ENCODE data around the gene TIAM2. TPM values are rescaled to one million over a fixed set of nuclear protein-coding genes. Genes with fewer than 3 reads are reported as not detected.
A peak's percentile ranks its signal among the peaks of the same experiment; 100 is the strongest.

Gene TIAM2
- total and polyA plus RNA-seq, 8 donors = 1.1 to 44.2 (median 5.5) TPM

GRCh38 chr6:155050311-155050710, 55.2 kb downstream of the TIAM2 start:
- no peaks in the 10 kb centered on the region for H3K9me3 ChIP-seq

DNA sequence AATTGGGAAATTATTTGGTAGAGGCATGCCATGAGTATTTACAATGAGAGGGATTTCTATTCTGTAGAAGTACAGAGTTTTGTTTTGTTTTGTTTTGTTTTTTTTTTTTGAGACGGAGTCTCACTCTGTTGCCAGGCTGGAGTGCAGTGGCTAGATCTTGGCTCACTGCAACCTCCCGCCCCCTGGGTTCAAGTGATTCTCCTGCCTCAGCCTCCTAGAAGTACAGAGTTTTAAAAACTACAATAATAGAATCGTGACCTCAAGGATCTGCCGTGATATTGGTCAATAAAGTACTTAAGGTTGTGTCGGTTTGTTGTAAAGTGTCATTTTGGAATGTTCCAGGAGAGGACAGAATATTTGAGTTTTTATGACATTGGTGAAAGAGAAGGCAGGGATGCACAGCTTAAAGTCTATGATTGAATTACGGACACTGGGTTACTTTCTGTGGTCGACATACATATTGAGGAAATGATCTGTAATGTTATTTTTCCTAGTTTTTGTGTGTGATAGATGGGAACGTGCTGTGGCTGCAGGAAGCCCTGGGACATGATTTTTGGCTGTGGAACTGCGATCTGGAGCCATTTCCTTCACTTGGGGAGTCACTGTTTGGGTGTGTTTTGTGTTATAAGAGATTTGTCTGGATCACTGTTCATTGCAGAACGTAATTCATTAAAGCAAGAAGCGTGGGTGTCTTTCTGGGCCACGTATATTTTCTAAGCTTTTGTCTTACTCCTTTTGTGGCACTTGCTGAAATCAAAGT, 59.6 kb downstream of the TIAM2 start:
- Histone ChIP-seq H3K4me1 (no peaks in the 10 kb centered on the region), H3K36me3 (no peaks in the 10 kb centered on the region), H3K9me3 (no peaks in the 10 kb centered on the region), H3K27me3 (no peaks in the 10 kb centered on the region), H3K27ac (no peak overlapping the region), H3K4me3 (no peak overlapping the region)
- WGBS, 5 donors = 73 to 81% (median 74%) methylated on average over 12 of the region's 12 CpGs
- peak in 1 of 2 donors; percentile 39 for DNase-seq
- TF ChIP-seq POLR2AphosphoS5 (IDR thresholded peaks at IDR 0.05) (no peak), CTCF (IDR thresholded peaks at IDR 0.05) (no peak), EP300 (IDR thresholded peaks at IDR 0.05) (no peak), POLR2A (IDR thresholded peaks at IDR 0.05) (no peak)
- intact Hi-C loops (cut with DNase I; ENCODE audit: low total_unique reads) = no loop called here

More at GRCh38 chr6:155050311-155050710, 55.2 kb downstream of the TIAM2 start:
- H3K27ac ChIP-seq = no peak overlapping the region
- no peaks in the 10 kb centered on the region for H3K4me1 ChIP-seq
- no peaks in the 10 kb centered on the region for H3K27me3 ChIP-seq
- intact Hi-C loops (cut with DNase I; ENCODE audit: low total_unique reads) = no loop called here
- DNase-seq = no peak
- no peak overlapping the region for H3K4me3 ChIP-seq
- 73 to 91% (median 87%) methylated on average over 5 of the region's 5 CpGs for WGBS, 5 donors
- TF ChIP-seq EP300 (IDR thresholded peaks at IDR 0.05) (no peak), CTCF (IDR thresholded peaks at IDR 0.05) (no peak), POLR2A (IDR thresholded peaks at IDR 0.05) (no peak), POLR2AphosphoS5 (IDR thresholded peaks at IDR 0.05) (no peak)
- H3K36me3 ChIP-seq = no peaks in the 10 kb centered on the region

DNA sequence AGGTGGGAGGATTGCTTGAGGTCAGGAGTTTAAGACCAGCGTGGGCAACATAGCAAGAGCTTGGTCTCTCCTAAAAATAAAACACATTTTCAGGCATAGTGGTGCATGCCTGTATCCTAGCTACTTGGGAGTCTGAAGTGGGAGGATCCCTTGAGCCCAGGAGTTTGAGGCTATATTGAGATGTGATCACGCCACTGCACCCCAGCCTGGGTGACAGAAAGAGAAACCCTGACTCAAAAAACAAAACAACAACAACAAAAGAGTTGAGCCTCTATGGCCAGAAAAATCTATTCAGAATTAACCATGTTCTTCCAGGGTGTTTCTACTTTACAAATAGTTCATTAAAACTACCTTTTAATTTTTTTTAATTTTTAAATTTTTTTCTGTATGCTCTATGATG, 60.6 kb downstream of the TIAM2 start:
- intact Hi-C loops (cut with DNase I; ENCODE audit: low total_unique reads) = no loop called here
- Histone ChIP-seq H3K4me1 (no peaks in the 10 kb centered on the region), H3K27me3 (no peaks in the 10 kb centered on the region), H3K4me3 (no peak overlapping the region), H3K36me3 (no peaks in the 10 kb centered on the region), H3K9me3 (no peaks in the 10 kb centered on the region), H3K27ac (no peak overlapping the region)
- 87 to 98% (median 94%) methylated on average over 2 of the region's 2 CpGs for WGBS, 5 donors
- no peak for DNase-seq
- TF ChIP-seq CTCF (IDR thresholded peaks at IDR 0.05) = no peak
- TF ChIP-seq POLR2AphosphoS5 (IDR thresholded peaks at IDR 0.05) = no peak
- no peak for TF ChIP-seq POLR2A (IDR thresholded peaks at IDR 0.05)
- no peak for TF ChIP-seq EP300 (IDR thresholded peaks at IDR 0.05)

- intact Hi-C loops (cut with DNase I; ENCODE audit: low total_unique reads) = no loop called here
- Histone ChIP-seq H3K27me3 (no peaks in the 10 kb centered on the region), H3K9me3 (no peaks in the 10 kb centered on the region), H3K36me3 (no peaks in the 10 kb centered on the region), H3K4me1 (no peaks in the 10 kb centered on the region), H3K27ac (no peak overlapping the region), H3K4me3 (no peak overlapping the region)
- TF ChIP-seq CTCF (IDR thresholded peaks at IDR 0.05) (no peak), EP300 (IDR thresholded peaks at IDR 0.05) (no peak), POLR2A (IDR thresholded peaks at IDR 0.05) (no peak), POLR2AphosphoS5 (IDR thresholded peaks at IDR 0.05) (no peak)
- no peak for DNase-seq
- 78 to 96% (median 91%) methylated on average over 3 of the region's 3 CpGs for WGBS, 5 donors
These were observed 61.6 kb downstream of the TIAM2 start for GRCh38 chr6:155056756-155057155.
